A673 (cell line): ENCODE results near the gene CCDC14. TPM values are rescaled to one million over a fixed set of nuclear protein-coding genes. Genes with fewer than 3 reads are reported as not detected.

ENCODE experiments used
- BruUV-seq: library from RNA; stranded (reverse); fragments of 400-500 nt; replicated peaks from 2 replicates; lab custom pipeline; 2021; lab: Mats Ljungman, UMichigan
- CTCF ChIA-PET: fragments of 300-600 bp; sonication (Branson Sonifier 250); formaldehyde crosslinking; loops from one replicate; lab custom pipeline; 2022; ENCODE audit warnings: antibody characterized with exemption; lab: Charles Lee
- POLR2A ChIA-PET: fragments of 300-600 bp; sonication (Branson Sonifier 250); formaldehyde crosslinking; loops from one replicate; lab custom pipeline; 2022; ENCODE audit warnings: antibody characterized with exemption; ENCODE audit not compliant: low non-redundant PET; lab: Charles Lee
- DNase-seq: peaks from one replicate; pipeline ENCODE4 v3.0.0-alpha.2; 2015; ENCODE audit warnings: low spot score
- H3K27ac ChIP-seq: fragments of 200-600 bp; sonication (generic); 2 replicates; pipeline ENCODE4 v1.5.1; 2016; ENCODE audit warnings: mixed run types, low read depth, mild to moderate bottlenecking, mixed read lengths, antibody characterized with exemption, low read length; ENCODE audit not compliant: poor library complexity, severe bottlenecking
- H3K27me3 ChIP-seq: fragments of 200-600 bp; sonication (generic); replicated peaks from 2 replicates; pipeline ENCODE4 v1.6.1; 2017; ENCODE audit warnings: mixed run types, low read depth, mild to moderate bottlenecking, mixed read lengths, antibody characterized with exemption, low read length; ENCODE audit not compliant: insufficient read depth, poor library complexity
- H3K36me3 ChIP-seq: fragments of 200-600 bp; sonication (generic); 2 replicates; pipeline ENCODE4 v1.6.1; 2016; ENCODE audit warnings: mixed run types, mild to moderate bottlenecking, mixed read lengths, antibody characterized with exemption, low read length; ENCODE audit not compliant: insufficient read depth, poor library complexity, severe bottlenecking
- H3K4me1 ChIP-seq: fragments of 200-600 bp; sonication (generic); 2 replicates; pipeline ENCODE4 v1.6.1; 2017; ENCODE audit warnings: mixed run types, mild to moderate bottlenecking, mixed read lengths, antibody characterized with exemption, low read length; ENCODE audit not compliant: insufficient read depth, poor library complexity, severe bottlenecking
- H3K4me3 ChIP-seq: fragments of 200-600 bp; sonication (generic); 2 replicates; pipeline ENCODE4 v1.5.1; 2016; ENCODE audit warnings: low read depth, mixed run types, mild to moderate bottlenecking, mixed read lengths, low read length; ENCODE audit not compliant: poor library complexity, severe bottlenecking
- H3K9me3 ChIP-seq: fragments of 200-600 bp; sonication (generic); 2 replicates; pipeline ENCODE4 v1.6.1; 2016; ENCODE audit warnings: mixed run types, low read depth, mild to moderate bottlenecking, mixed read lengths, antibody characterized with exemption, low read length; ENCODE audit not compliant: poor library complexity, severe bottlenecking
- CTCF ChIP-seq: fragments of 300-800, 200-600 bp; sonication (generic); conservative IDR thresholded peaks from 2 replicates; pipeline ENCODE4 v1.5.1; 2017; ENCODE audit warnings: low read depth, mild to moderate bottlenecking, antibody characterized with exemption, low read length, moderate library complexity, mixed read lengths
- EZH2 ChIP-seq: fragments of 200-600 bp; sonication (generic); IDR thresholded peaks from 2 replicates; pipeline ENCODE4 v1.6.1; 2017; ENCODE audit warnings: borderline replicate concordance, low read depth, mild to moderate bottlenecking, mixed read lengths, antibody characterized with exemption, low read length; ENCODE audit not compliant: poor library complexity, severe bottlenecking
- intact Hi-C: fragments of 100-400 bp; cut with micrococcal nuclease; formaldehyde crosslinking; loops from one replicate; pipeline ENCODE4 v1.10.0; 2022; ENCODE audit not compliant: unreplicated experiment
- total RNA-seq: library from RNA; stranded (reverse); gene quantifications from 2 replicates; pipeline ENCODE4 v1.2.3, GENCODE V29; 2021

Gene CCDC14
- total RNA-seq, 1 experiment from 2014 or later = 81.2 TPM

DNA sequence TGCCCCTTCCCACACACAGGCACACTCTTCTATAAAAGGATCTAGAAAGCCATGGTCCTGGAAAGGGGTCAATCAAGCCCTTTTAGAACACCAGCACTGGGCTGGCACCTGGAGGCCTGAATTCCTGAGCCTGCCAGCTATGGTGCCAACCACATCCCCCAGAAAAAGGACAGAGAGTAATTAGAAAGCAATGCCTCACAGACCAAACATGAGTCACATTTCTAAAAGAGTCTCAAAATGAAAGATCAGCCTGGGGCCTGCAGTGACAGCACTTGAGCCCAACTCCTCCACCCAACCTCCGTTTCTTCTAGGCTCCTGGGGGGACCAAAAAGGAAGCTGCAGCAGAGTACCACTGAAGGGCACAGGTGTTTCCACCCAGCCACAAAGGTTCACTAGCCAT is 91.0 kb downstream of the CCDC14 start:
- Histone ChIP-seq H3K4me1 (no peaks in the 10 kb centered on the region), H3K9me3 (no peaks in the 10 kb centered on the region), H3K27me3 (no peaks in the 10 kb centered on the region), H3K36me3 (no peaks in the 10 kb centered on the region), H3K4me3 (no peak overlapping the region), H3K27ac (no peak overlapping the region)
- no TSS peak for BruUV-seq
- DNase-seq = no peak
- ChIA-PET POLR2A (no interaction called here), CTCF (no interaction called here)
- intact Hi-C loops = no loop called here
- TF ChIP-seq EZH2 = no peak
- no peak for TF ChIP-seq CTCF

- TF ChIP-seq CTCF = no peak
- no peak for TF ChIP-seq EZH2
- H3K27ac ChIP-seq = no peak overlapping the region
- no peaks in the 10 kb centered on the region for H3K9me3 ChIP-seq
- H3K27me3 ChIP-seq = no peaks in the 10 kb centered on the region
- intact Hi-C loops = no loop called here
- ChIA-PET CTCF (no interaction called here), POLR2A (no interaction called here)
- H3K4me3 ChIP-seq = no peak overlapping the region
- DNase-seq = no peak
- no TSS peak for BruUV-seq
- H3K4me1 ChIP-seq = no peaks in the 10 kb centered on the region
- H3K36me3 ChIP-seq = no peaks in the 10 kb centered on the region
Measured at GRCh38 chr3:123869165-123869564, 91.9 kb downstream of the CCDC14 start.

GRCh38 chr3:123864706-123865105 is 96.3 kb downstream of the CCDC14 start:
- POLR2A ChIA-PET = no interaction called here
- no peaks in the 10 kb centered on the region for H3K27me3 ChIP-seq
- DNase-seq = no peak
- BruUV-seq = no TSS peak
- H3K4me1 ChIP-seq = no peaks in the 10 kb centered on the region
- no peak overlapping the region for H3K27ac ChIP-seq
- TF ChIP-seq EZH2 (no peak), CTCF (no peak)
- H3K4me3 ChIP-seq = no peak overlapping the region
- no peaks in the 10 kb centered on the region for H3K36me3 ChIP-seq
- no peaks in the 10 kb centered on the region for H3K9me3 ChIP-seq
- intact Hi-C loops = no loop called here
- CTCF ChIA-PET = no interaction called here

Other genes with a start within 250 kb of the CCDC14 start
- gene MYLK, start 76.9 kb downstream of the CCDC14 start, total RNA-seq = 3.9 and 4.1 TPM in 2 replicates
- not detected in 2 replicates for gene ROPN1, start 30.9 kb upstream of the CCDC14 start, total RNA-seq
- 34.9 and 42.5 TPM in 2 replicates for gene KALRN, start 72.1 kb upstream of the CCDC14 start, total RNA-seq